K562 (cell line): Measurements from ENCODE around the gene FGF14. TPM values are rescaled to one million over a fixed set of nuclear protein-coding genes. Genes with fewer than 3 reads are reported as not detected.

Experiments used
- ATAC-seq: fragments of 200-7000 bp; cut with Tn5 transposase; 3 replicates; pipeline ENCODE4 v1.9.1; 2020; ENCODE audit warnings: moderate library complexity
- BruUV-seq: library from RNA; stranded (reverse); fragments of 400-500 nt; replicated peaks from 2 replicates; lab custom pipeline; 2021; lab: Mats Ljungman, UMichigan
- CTCF ChIA-PET: fragments of 300-600 bp; formaldehyde crosslinking; extraction: SDS; loops from one replicate; lab custom pipeline; 2021; ENCODE audit warnings: low intra/inter-chr PET ratio; lab: Yijun Ruan, JAX
- POLR2A ChIA-PET: fragments of 300-600, 350-650 bp; sonication (Branson Sonifier 250); formaldehyde crosslinking; extraction: SDS; loops from one replicate; lab custom pipeline; 2021; ENCODE audit warnings: antibody characterized with exemption, inconsistent platforms; lab: Yijun Ruan, JAX
- DNase-seq, 4 experiments: peaks; one replicate each; pipeline versions ENCODE4 v3.0.0 to v3.0.0-alpha.2; 2011 to 2018; ENCODE audit warnings: low spot score in 3 of 4, mixed read lengths in 3 of 4; ENCODE audit errors: extremely low read depth in 1 of 4
- FAIRE-seq: peaks from 2 replicates; lab custom pipeline; 2011; peaks lifted over from hg19 to GRCh38; lab: Jason Lieb, UNC
- H2AFZ ChIP-seq: 2 replicates; pipeline ENCODE4 v1.6.0; 2011; ENCODE audit warnings: low read depth, low read length, control low read depth, inconsistent platforms
- H3K27ac ChIP-seq: fragments of 200-600 bp; 3 replicates; pipeline ENCODE4 v1.8.0; 2011; ENCODE audit warnings: low read depth, mild to moderate bottlenecking, control low read depth, inconsistent platforms, low read length, moderate library complexity, mixed read lengths; ENCODE audit errors: extremely low read depth
- H3K27me3 ChIP-seq, 2 experiments: fragments of 300-600 bp in 1 of 2; 2 replicates in 1 of 2; 3 replicates in 1 of 2; pipeline versions ENCODE4 v1.6.0 to v1.8.0; 2011; ENCODE audit warnings: inconsistent platforms in 2 of 2, low read length in 2 of 2, mild to moderate bottlenecking in 1 of 2, mixed read lengths in 1 of 2, moderate library complexity in 1 of 2; ENCODE audit not compliant: control insufficient read depth in 2 of 2, insufficient read depth in 2 of 2
- H3K36me3 ChIP-seq: fragments of 300-600 bp; 3 replicates; pipeline ENCODE4 v1.8.0; 2011; ENCODE audit warnings: mild to moderate bottlenecking, low read length, inconsistent platforms; ENCODE audit not compliant: control insufficient read depth, insufficient read depth
- H3K4me1 ChIP-seq, 2 experiments: fragments of 200-600 bp in 1 of 2; replicated peaks in 1 of 2; 2 replicates in 1 of 2; 3 replicates in 1 of 2; pipeline versions ENCODE4 v1.5.1 to v1.8.0; 2011; ENCODE audit warnings: inconsistent platforms in 2 of 2, low read length in 2 of 2, mild to moderate bottlenecking in 1 of 2, mixed read lengths in 1 of 2, moderate library complexity in 1 of 2; ENCODE audit not compliant: control insufficient read depth in 2 of 2, insufficient read depth in 2 of 2
- H3K4me2 ChIP-seq: 2 replicates; pipeline ENCODE4 v1.6.1; 2011; ENCODE audit warnings: low read length, control low read depth, inconsistent platforms, mixed read lengths; ENCODE audit not compliant: insufficient read depth
- H3K4me3 ChIP-seq: fragments of 200-600 bp; sonication (generic), shearing (Covaris generic); 2 replicates; pipeline ENCODE4 v1.5.1; 2016; ENCODE audit warnings: control low read depth, inconsistent platforms
- H3K79me2 ChIP-seq: fragments of 200-600 bp; 3 replicates; pipeline ENCODE4 v1.8.0; 2011; ENCODE audit warnings: low read length, inconsistent platforms; ENCODE audit not compliant: control insufficient read depth, insufficient read depth
- H3K9ac ChIP-seq, 2 experiments: 2 replicates each; pipeline versions ENCODE4 v1.6.0 to v1.6.1; 2011; ENCODE audit warnings: low read depth in 2 of 2, low read length in 2 of 2, control low read depth in 1 of 2, inconsistent platforms in 1 of 2, mild to moderate bottlenecking in 1 of 2, mixed read lengths in 1 of 2; ENCODE audit not compliant: insufficient read depth in 1 of 2
- H3K9me1 ChIP-seq: one replicate; pipeline ENCODE4 v1.6.0; 2011; ENCODE audit warnings: inconsistent platforms, mild to moderate bottlenecking, low read length, moderate library complexity; ENCODE audit not compliant: control insufficient read depth, insufficient read depth
- H3K9me3 ChIP-seq: replicated peaks from 2 replicates; pipeline ENCODE4 v1.5.1; 2011; ENCODE audit warnings: low read depth, low read length, inconsistent platforms; ENCODE audit not compliant: control insufficient read depth, insufficient read depth
- H4K20me1 ChIP-seq: replicated peaks from 2 replicates; pipeline ENCODE4 v1.6.1; 2011; ENCODE audit warnings: low read length, inconsistent platforms, mixed read lengths; ENCODE audit not compliant: control insufficient read depth, insufficient read depth
- CC2D1A ChIP-seq: fragments of 450-650 bp; IDR thresholded peaks from 2 replicates; pipeline ENCODE4 v1.6.1; 2017; ENCODE audit warnings: mild to moderate bottlenecking
- CHD2 ChIP-seq: IDR thresholded peaks from 2 replicates; pipeline ENCODE4 v1.6.1; 2011; ENCODE audit warnings: low read depth, low read length
- DNMT1 ChIP-seq: fragments of 450-650 bp; IDR thresholded peaks from 2 replicates; pipeline ENCODE4 v1.6.1; 2016; ENCODE audit warnings: antibody characterized with exemption, mild to moderate bottlenecking
- HDAC3 ChIP-seq: fragments of 450-650 bp; IDR thresholded peaks from 2 replicates; pipeline ENCODE4 v1.6.1; 2018; ENCODE audit warnings: borderline replicate concordance, mild to moderate bottlenecking, moderate library complexity; ENCODE audit not compliant: partially characterized antibody
- PTRF ChIP-seq: fragments of 450-650 bp; IDR thresholded peaks from 2 replicates; pipeline ENCODE4 v1.6.1; 2016; ENCODE audit warnings: mild to moderate bottlenecking, missing genetic modification characterization, missing compliant biosample characterization
- RBFOX2 ChIP-seq: fragments of 200-400 bp; formaldehyde crosslinking; IDR thresholded peaks from 2 replicates; pipeline ENCODE4 v1.6.1; 2017; ENCODE audit warnings: low read depth, mild to moderate bottlenecking, low read length, moderate library complexity
- ZC3H8 ChIP-seq: fragments of 450-650 bp; IDR thresholded peaks from 2 replicates; pipeline ENCODE4 v1.6.1; 2017
- ZNF274 ChIP-seq: IDR thresholded peaks from 2 replicates; pipeline ENCODE4 v1.6.1; 2011; ENCODE audit warnings: low read depth, mild to moderate bottlenecking, low read length, moderate library complexity, borderline replicate concordance
- ZNF507 ChIP-seq: conservative IDR thresholded peaks from 2 replicates; pipeline ENCODE4 v1.6.1; 2017; ENCODE audit warnings: missing genetic modification characterization, missing compliant biosample characterization
- WGBS: fragments of 100-300 bp; shearing (Covaris generic); methylation state at CpG from one replicate; pipeline ENCODE4 v1.1.6; 2016; ENCODE audit warnings: low coverage, mixed read lengths; ENCODE audit not compliant: insufficient coverage; ENCODE audit errors: missing lambda C conversion rate; 5-methylcytosine and 5-hydroxymethylcytosine counted together
- in situ Hi-C: fragments of 300-500 bp; cut with MboI; formaldehyde crosslinking; loops from 4 replicates; pipeline ENCODE4 v1.15.0; 2018; ENCODE audit warnings: inconsistent platforms, mixed read lengths
- intact Hi-C: fragments of 100-400 bp; cut with micrococcal nuclease; formaldehyde crosslinking; loops from 2 replicates; pipeline ENCODE4 v1.14.2; 2022
- polyA plus RNA-seq, 8 experiments: library from polyadenylated mRNA; depleted of rRNA in 4 of 8; stranded (reverse) in 5 of 8; unstranded in 3 of 8; fragments of >200 nt; fragmentation: Nextera tagmentation in 2 of 8; fragmentation: Illumina TruSeq in 1 of 8; extraction: Ambion mirVana in 2 of 8; extraction: Trizol in 1 of 8; gene quantifications; 2 replicates each; pipeline versions ENCODE4 v1.2.1 to v1.2.3, GENCODE V29; 2011 to 2014; ENCODE audit warnings: inconsistent platforms in 1 of 8, missing spikeins in 1 of 8
- total RNA-seq, 7 experiments: library from RNA; depleted of rRNA in 6 of 7; stranded (reverse); fragments of >200 nt in 6 of 7; fragmentation: Illumina TruSeq in 2 of 7; extraction: Trizol in 2 of 7; gene quantifications; 2 replicates each; pipeline versions ENCODE4 v1.2.1 to v1.2.3, GENCODE V29; 2011 to 2021; ENCODE audit warnings: low replicate concordance in 1 of 7
- TF ChIP-seq, protein P1 (sequence below): fragments of 450-650 bp; formaldehyde crosslinking; IDR thresholded peaks from 2 replicates; pipeline ENCODE4 v1.4.0; 2022; ENCODE audit warnings: mild to moderate bottlenecking, moderate library complexity
- TF ChIP-seq, protein P2 (sequence below): sonication (generic); formaldehyde crosslinking; IDR thresholded peaks from 2 replicates; pipeline ENCODE4 v1.8.0; 2022; ENCODE audit warnings: mild to moderate bottlenecking, missing genetic modification reagents
- TF ChIP-seq, protein P3 (sequence below): fragments of 450-650 bp; formaldehyde crosslinking; IDR thresholded peaks from 2 replicates; pipeline ENCODE4 v1.4.0; 2020; ENCODE audit warnings: mild to moderate bottlenecking
- TF ChIP-seq, protein P4 (sequence below): fragments of 450-650 bp; formaldehyde crosslinking; IDR thresholded peaks from 2 replicates; pipeline ENCODE4 v1.4.0; 2020; ENCODE audit warnings: mild to moderate bottlenecking, moderate library complexity
- TF ChIP-seq, protein P5 (sequence below), 2 experiments: fragments of 200-800 bp in 1 of 2; sonication (Bioruptor generic) in 1 of 2; sonication (generic) in 1 of 2; formaldehyde crosslinking in 1 of 2; IDR thresholded peaks in 1 of 2; conservative IDR thresholded peaks in 1 of 2; 2 replicates each; pipeline versions ENCODE4 v1.5.0 to v1.6.1; 2016 to 2020; ENCODE audit warnings: missing compliant biosample characterization in 1 of 2, missing genetic modification characterization in 1 of 2, missing genetic modification reagents in 1 of 2

The FGF14 gene
- total and polyA plus RNA-seq, 9 of the 15 experiments (the other 6 are each of a cell fraction or from before 2014, with no cell fraction given): not detected

DNA sequence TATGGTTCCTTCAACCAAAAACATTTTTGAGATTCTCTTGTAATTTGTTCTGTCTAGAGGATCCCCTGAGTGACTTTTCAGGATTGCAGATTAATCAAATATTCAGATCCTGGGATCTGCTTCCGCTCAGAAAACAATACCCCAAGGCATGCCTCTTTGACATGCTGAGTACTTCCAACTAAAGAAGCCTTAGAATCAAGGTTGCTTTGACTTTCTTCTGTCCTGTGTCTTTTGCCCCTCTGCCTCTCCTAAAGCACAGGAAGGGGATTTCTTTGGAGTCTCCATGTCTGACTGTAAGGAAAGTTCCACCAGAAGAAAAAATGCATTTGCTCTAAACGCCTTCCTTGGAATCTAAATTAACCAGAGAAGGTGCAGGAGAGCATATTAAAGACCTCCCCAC lies 431.5 kb downstream of the FGF14 start:
- no peak for DNase-seq
- Histone ChIP-seq H4K20me1 (no peaks in the 10 kb centered on the region), H3K9me1 (no peaks in the 10 kb centered on the region), H3K79me2 (no peaks in the 10 kb centered on the region), H3K9ac (no peak overlapping the region), H3K4me1 (no peaks in the 10 kb centered on the region), H3K4me3 (no peak overlapping the region), H3K27ac (no peak overlapping the region), H3K27me3 (no peaks in the 10 kb centered on the region), H3K4me2 (no peak overlapping the region), H3K36me3 (no peaks in the 10 kb centered on the region), H3K9me3 (no peaks in the 10 kb centered on the region), H2AFZ (no peak overlapping the region)
- FAIRE-seq: no peak
- BruUV-seq: no TSS peak
- CTCF ChIA-PET: no interaction called here
- in situ Hi-C loops: no loop called here
- POLR2A ChIA-PET: no interaction called here
- ATAC-seq: no peak
- 0% methylated on average over 2 of the region's 2 CpGs for WGBS
- intact Hi-C loops: no loop called here
- TF ChIP-seq RBFOX2 (no peak), HDAC3 (no peak), ZNF274 (no peak), DNMT1 (no peak), PTRF (tag) (no peak), ZC3H8 (no peak), CC2D1A (no peak), CHD2 (no peak), ZNF507 (tag) (no peak)
- TF ChIP-seq, protein P1, sequence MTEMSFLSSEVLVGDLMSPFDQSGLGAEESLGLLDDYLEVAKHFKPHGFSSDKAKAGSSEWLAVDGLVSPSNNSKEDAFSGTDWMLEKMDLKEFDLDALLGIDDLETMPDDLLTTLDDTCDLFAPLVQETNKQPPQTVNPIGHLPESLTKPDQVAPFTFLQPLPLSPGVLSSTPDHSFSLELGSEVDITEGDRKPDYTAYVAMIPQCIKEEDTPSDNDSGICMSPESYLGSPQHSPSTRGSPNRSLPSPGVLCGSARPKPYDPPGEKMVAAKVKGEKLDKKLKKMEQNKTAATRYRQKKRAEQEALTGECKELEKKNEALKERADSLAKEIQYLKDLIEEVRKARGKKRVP (CRISPR knock-in tag): no peak
- TF ChIP-seq, protein P2, sequence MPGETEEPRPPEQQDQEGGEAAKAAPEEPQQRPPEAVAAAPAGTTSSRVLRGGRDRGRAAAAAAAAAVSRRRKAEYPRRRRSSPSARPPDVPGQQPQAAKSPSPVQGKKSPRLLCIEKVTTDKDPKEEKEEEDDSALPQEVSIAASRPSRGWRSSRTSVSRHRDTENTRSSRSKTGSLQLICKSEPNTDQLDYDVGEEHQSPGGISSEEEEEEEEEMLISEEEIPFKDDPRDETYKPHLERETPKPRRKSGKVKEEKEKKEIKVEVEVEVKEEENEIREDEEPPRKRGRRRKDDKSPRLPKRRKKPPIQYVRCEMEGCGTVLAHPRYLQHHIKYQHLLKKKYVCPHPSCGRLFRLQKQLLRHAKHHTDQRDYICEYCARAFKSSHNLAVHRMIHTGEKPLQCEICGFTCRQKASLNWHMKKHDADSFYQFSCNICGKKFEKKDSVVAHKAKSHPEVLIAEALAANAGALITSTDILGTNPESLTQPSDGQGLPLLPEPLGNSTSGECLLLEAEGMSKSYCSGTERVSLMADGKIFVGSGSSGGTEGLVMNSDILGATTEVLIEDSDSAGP (CRISPR knock-in tag): no peak
- TF ChIP-seq, protein P3, sequence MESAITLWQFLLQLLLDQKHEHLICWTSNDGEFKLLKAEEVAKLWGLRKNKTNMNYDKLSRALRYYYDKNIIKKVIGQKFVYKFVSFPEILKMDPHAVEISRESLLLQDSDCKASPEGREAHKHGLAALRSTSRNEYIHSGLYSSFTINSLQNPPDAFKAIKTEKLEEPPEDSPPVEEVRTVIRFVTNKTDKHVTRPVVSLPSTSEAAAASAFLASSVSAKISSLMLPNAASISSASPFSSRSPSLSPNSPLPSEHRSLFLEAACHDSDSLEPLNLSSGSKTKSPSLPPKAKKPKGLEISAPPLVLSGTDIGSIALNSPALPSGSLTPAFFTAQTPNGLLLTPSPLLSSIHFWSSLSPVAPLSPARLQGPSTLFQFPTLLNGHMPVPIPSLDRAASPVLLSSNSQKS: no peak
- TF ChIP-seq, protein P4, sequence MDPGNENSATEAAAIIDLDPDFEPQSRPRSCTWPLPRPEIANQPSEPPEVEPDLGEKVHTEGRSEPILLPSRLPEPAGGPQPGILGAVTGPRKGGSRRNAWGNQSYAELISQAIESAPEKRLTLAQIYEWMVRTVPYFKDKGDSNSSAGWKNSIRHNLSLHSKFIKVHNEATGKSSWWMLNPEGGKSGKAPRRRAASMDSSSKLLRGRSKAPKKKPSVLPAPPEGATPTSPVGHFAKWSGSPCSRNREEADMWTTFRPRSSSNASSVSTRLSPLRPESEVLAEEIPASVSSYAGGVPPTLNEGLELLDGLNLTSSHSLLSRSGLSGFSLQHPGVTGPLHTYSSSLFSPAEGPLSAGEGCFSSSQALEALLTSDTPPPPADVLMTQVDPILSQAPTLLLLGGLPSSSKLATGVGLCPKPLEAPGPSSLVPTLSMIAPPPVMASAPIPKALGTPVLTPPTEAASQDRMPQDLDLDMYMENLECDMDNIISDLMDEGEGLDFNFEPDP (CRISPR knock-in tag): no peak
- TF ChIP-seq, protein P5, sequence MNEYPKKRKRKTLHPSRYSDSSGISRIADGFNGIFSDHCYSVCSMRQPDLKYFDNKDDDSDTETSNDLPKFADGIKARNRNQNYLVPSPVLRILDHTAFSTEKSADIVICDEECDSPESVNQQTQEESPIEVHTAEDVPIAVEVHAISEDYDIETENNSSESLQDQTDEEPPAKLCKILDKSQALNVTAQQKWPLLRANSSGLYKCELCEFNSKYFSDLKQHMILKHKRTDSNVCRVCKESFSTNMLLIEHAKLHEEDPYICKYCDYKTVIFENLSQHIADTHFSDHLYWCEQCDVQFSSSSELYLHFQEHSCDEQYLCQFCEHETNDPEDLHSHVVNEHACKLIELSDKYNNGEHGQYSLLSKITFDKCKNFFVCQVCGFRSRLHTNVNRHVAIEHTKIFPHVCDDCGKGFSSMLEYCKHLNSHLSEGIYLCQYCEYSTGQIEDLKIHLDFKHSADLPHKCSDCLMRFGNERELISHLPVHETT (CRISPR knock-in tag; conservative IDR thresholded peaks at IDR 0.05 in 1 of 2, IDR thresholded peaks at IDR 0.05 in 1 of 2): no peak
